ENCODE measurements around the gene SUCLG1. TPM values are rescaled to one million over a fixed set of nuclear protein-coding genes. Genes with fewer than 3 reads are reported as not detected.
"Not testable (repeated sequence)": the region's sequence is repeated elsewhere in the genome, so short reads cannot be mapped to it uniquely, and the experiment has no call there.

The SUCLG1 gene
- total RNA-seq, result 73.6 and 75.6 TPM in 2 replicates

DNA sequence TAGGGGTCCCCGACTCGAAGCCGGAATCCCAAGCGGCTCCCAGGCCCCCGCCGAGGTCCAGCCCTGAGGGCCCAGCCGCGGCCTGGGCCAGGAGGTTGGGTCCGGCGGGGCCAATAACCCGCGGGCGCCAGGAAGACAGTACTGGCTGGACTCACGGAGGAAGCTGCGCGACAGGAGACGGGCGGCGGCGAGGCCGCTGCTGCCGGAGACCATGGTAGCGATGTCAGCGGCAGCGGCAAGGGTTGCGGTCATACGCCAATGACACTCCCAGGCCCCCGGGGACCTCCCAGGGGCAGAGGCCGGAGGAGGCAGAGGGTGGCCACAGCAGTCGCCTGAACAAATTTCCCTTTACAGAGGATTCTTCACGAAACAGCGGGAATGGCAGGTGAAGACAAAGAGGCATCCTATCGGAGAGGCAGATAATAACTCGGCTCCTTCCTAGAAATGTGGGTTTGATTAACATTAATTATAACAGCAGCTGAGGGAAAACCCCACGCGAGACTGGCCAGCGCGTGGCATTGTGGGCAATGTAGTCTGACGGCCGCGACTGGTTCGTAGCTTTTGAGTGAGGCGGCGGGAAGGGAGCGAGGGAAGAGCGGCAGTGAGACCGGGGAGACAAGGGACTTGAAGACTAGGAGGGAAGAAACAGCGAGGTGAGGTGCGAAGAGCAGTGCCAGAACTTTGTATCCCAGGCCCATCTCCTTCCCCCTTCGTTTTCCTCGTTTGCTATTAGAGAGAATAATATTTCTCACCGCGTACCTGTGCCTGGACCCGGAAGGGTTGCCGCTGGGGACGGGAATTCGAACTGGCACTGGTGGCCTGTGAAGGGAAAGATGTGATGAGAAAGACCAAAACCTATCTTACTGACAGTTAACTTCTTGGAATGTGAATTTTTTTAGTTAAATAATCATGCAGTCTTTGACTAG lies at the start of gene SUCLG1:
Gene SUCLG1, minus strand, starts transcription at position 263 of the 926 bp plus-strand sequence. Its CDS starts 11 bp downstream, at position 252.
- intact Hi-C loops (cut with micrococcal nuclease), result loop anchor here (1.0 to 2.0 kb wide), 4 partner anchors 57 to 466 kb away; partner anchors contain the start of genes DNAH6 and TRABD2A

DNA sequence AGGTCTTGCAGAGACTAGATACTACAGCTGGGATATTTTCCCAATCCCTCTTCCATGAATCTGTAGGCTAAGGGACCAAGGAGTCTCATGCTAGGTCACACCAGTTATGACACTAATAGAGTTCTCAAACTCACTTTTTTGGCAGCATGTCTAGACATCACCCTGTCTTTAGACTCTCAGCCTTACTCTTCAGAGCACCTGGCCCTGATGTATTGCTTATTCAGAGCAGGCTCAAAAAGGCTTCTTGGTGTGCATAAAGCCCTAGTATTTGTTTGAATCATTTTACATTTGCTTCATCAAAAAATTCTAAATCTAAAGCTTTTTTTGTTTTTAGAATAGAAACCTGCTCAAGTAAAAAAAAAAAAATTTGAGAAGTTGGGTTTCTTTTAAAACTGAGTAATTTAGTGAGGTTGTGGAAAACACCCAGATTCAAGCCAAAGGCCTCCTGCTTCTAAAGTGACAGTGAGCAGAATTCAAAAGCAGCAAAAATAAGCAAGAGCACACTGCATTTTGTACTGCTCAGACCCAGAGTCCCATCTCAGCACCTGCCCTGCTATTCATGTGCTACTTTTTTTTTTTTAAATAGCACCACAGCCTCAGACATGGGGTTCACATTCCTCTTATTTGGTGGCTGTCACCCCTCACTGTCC lies 39.2 kb upstream of the SUCLG1 start:
- intact Hi-C loops (cut with micrococcal nuclease), result no loop called here

DNA sequence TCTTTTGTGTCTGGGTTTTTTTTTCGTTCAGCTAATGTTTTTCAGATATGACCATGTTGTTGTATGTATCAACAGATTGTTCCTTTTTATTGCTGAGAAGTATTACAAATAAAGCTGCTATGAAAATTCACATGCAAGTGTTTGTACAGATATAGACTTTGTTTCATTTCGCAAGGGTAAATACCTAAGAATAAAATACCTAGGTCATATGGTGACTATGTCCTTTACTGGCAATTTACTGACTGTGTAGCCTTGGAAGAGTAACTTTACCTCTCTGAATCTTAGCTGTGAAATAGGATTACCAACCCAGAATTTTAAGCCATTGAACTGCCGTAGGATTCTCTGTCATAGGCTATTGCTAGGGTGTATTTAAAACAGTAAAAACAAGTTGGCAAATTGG lies 38.2 kb upstream of the SUCLG1 start:
- intact Hi-C loops (cut with micrococcal nuclease), result no loop called here

DNA sequence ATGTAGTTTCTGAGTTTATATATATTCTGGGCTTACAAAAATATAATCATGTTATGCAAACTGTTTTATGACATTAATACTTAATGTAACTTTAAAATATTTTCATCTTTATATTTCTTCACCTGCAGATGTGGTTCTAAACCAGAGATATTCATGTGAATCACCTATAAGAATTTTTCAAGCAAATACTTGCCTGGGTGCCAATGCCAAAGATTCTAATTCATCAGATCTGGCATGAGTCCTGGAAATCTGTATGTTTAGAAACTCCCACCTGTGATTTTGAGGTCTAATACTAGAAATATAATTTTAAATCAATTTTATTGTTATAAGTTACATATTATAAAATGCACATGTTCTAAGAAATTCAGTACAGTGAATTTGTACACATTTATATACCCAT lies 37.3 kb upstream of the SUCLG1 start:
- intact Hi-C loops (cut with micrococcal nuclease), result no loop called here

DNA sequence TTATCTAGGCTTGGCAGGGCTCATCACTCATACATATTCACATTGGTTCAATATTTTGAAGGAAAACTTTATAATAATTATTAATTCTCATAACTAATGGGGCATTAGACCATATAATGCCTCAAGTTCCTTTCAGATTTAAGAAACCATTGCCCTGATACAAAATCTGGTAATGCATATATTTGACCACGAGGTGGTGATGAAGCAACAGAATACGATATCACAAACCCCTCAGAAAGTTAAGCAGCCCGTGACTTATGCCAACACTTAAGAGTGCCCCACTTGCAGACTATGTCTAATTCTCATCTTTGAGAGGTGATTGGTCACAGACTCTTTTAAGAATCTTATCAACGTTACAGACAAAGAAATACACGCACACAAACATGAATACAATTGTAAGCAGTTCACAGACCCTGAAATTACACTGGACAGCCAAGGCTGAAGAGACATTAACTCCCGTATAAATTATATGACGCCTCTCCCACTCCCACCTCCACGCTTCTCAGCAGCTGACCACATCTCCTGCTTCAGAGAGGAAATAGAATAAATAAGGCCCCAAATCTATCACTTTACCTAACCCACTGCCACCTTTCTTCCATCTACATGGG lies 36.6 kb upstream of the SUCLG1 start:
- intact Hi-C loops (cut with micrococcal nuclease), result loop anchor here (1.0 kb wide), 4 partner anchors 136 to 430 kb away; no protein-coding TSS in a partner anchor

DNA sequence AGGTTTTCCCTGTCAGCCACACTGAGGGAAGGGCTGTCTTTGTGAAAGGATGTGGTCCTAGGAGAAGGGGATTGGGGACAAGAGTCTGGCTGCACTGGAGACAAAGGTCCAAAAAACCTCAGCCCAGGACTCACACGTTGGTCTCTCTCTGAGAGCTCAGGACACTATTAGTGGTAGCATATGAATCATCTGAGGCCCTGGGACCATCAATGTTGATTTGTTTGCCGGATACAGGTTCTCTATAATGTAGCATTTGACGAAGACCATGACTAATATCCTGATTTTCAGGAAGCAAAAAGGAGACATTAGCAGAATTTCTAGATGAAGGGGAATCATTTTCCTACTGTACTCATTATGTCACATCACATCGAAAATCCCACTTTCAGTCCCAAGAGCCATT lies 35.0 kb upstream of the SUCLG1 start:
- intact Hi-C loops (cut with micrococcal nuclease), result loop anchor here (5.0 kb wide), 1 partner anchor 793 kb away; no protein-coding TSS in a partner anchor

DNA sequence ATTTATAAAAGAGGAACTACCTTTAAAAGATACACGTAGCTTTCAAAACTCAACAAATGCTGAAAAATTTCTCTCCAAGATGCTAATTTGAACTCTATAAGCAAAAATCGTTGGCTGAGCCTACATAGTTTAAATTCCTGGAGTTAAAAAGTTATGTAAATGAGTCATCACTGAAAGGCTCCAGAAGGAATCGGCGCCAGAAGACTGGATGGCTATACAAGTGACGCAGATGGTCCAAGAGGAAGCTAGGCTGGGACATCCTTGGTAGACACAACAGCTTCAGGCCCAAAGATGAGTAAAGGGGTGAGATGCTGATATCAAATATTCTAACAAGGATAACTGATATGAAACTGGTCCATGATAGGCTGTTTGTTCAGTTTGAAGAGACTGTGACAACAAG lies 34.4 kb upstream of the SUCLG1 start:
- intact Hi-C loops (cut with micrococcal nuclease), result loop anchor here (5.0 kb wide), 1 partner anchor 794 kb away; no protein-coding TSS in a partner anchor

DNA sequence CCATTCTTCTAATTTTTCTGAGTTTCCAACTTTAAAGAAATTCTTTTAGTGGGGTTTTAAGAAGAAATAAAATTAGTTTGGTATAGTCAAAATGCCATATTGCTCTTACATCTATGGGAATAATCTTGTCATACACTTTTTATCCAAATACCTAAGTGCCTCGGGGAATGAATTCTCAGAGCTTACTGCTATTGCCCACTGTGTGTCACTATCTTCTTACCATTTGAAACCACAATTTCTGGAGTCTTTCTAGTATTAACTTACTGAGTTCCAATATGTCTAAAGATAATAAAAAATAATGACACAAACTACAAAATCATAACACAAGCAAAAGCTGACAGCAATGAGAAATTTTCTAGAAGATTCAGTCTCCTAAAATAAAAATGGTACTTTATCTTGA lies 33.5 kb upstream of the SUCLG1 start:
- intact Hi-C loops (cut with micrococcal nuclease), result loop anchor here (5.0 kb wide), 1 partner anchor 795 kb away; no protein-coding TSS in a partner anchor

DNA sequence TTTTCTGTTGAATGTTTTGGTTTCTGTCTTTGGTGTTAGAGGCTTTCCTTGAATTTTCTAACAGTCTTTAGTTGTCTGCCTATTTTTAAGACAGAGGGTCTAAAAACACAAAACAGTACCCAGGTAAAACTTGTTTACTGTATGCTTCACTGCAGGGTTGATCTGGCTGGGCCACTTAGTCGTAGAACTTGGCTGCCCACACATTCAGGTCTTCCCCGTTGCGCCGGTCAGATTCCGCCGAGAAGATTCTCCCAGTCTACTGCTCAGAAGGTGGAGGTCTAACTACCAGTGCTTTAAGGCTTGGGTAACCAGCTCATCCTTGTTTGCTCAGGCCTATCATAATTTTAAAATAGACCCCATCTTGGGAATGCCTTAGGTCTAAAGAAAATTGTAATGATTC lies 32.7 kb upstream of the SUCLG1 start:
- intact Hi-C loops (cut with micrococcal nuclease), result loop anchor here (5.0 kb wide), 1 partner anchor 796 kb away; no protein-coding TSS in a partner anchor

DNA sequence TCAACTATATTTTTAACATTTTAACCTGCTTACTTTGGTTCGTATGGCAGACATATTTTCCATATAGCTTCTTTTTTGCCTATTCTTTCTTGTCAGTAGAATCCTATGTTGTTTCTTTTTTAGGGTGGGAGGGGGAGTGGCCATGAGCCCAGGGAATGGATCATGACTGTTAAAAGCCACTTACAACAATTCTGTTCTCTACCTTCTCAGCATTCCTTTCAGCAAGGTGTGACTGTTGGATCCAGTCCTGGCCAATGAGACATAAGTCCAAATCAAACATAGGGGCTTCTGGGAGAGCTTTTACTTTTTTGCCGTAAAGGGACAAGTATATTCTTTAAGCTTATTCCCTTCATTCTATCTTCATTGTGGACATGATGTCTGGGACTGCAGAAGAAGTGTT lies 32.2 kb upstream of the SUCLG1 start:
- intact Hi-C loops (cut with micrococcal nuclease), result loop anchor here (5.0 kb wide), 1 partner anchor 796 kb away; no protein-coding TSS in a partner anchor

DNA sequence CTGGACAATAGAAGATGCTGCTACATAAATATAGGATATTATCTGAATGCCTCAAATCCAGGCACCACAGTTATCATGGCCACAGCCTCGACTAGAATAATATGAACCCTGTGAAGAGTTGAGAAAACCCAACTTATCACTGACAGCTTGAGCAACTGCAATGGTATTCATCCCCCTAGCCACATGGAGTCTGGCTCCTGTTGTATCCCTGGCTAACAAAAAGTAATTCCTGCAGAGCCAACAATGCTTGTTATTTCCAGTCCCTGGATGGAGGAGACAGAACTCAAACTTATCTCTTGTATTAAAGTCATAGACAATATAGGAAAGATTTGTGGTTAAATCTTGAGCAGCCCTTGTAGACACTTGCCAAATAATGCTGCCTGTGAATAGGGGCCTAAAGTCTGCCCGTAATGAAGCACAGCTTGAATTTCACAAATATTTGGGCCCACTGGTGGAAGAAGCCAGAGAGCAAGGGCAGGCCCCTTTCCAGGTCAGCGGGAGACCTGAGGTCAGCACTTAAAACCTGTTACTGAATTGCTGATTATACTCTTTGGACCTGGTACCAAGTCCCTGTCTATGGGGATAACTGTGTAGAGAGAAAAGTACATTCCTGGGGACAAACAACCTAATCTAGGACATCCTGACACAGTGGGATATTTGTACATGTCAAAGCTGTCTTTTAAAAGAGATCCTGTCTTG lies 28.4 kb upstream of the SUCLG1 start:
- intact Hi-C loops (cut with micrococcal nuclease), result no loop called here

DNA sequence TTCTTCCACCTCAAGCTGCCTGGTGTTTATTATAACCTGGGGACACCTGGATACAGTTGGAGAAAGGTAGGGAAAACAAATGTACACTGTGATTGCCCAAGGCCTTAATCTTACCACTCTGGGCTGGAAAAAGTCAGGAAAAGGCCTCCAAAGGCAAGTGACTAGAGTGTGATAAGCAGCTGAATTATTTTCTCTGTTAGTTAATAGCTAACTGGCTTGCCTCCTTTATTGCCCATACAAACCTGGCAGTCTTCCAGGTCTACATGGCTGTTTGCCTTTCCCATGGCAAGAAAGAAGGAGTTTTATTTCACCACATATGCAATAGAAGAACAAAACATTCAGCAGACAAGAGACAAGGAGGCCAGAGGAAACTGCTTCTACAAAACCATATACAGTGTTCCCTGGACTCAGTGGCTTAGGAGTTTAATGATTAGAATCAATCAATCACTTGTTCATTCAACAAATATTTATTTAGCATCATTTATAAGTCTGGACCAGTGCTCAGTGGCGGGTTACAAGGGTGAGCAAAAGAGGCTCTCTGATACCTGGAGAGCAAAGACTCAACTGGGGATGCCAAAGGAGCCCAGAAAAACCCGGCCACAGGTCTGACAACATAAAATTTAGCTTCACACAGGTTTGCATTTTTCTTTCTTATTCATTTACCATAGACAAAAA lies 27.5 kb upstream of the SUCLG1 start:
- intact Hi-C loops (cut with micrococcal nuclease), result no loop called here

DNA sequence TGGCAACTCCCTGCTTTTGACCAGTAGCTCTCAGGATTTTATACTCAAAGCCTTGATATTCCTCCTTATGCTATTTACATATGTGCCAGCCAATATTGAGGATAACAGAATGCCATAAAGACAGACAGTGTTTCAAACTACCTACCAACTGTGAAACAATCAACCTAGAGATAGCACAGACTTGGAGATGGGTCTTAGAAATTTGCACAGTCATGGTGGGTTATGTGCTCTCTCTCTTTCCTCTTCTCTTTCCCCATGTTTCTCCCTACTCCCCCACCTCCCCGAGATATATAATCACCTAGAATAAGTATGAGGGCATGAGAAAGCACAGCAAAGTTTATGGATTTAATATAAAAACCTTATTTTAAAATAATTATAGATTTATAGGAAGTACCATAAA lies 24.2 kb upstream of the SUCLG1 start:
- intact Hi-C loops (cut with micrococcal nuclease), result no loop called here

DNA sequence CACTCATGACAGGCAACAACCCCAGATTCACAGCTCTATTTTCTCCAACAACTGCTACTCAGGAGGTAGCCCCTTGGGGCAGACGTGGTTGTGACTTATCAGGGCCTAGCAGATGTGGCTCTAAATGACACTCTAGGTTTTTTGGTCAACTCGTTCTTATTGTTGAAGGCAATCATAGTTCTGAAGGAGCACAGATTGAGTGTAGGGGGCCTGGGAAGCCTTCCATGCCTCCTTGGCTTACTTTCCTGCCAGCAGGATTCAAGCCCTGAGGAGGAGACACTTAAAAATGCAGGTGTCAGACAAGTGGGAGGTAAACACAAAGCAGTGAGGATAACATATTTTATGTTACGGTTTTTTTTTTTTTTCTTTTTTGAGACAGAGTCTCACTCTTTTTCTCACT lies 23.5 kb upstream of the SUCLG1 start:
- intact Hi-C loops (cut with micrococcal nuclease), result no loop called here

DNA sequence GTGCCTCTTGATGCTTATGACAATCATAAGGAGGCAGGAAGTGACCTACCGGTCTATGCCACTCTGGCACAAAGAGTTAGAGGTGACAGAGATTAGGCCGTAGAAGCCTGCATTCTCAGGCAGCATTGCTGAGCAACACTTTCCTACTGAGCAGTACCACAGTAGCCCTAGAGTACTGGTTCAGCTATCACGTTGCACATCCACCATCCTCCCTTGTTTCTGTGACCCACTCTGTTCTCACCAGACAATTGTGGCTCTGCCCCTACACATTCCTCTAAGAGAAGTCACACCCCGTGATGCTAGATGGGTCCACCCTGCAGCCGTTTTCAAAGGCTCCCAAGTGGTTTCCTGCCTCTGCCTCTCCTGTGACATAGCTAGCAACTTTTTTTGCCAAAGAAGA lies 22.6 kb upstream of the SUCLG1 start:
- intact Hi-C loops (cut with micrococcal nuclease), result no loop called here

DNA sequence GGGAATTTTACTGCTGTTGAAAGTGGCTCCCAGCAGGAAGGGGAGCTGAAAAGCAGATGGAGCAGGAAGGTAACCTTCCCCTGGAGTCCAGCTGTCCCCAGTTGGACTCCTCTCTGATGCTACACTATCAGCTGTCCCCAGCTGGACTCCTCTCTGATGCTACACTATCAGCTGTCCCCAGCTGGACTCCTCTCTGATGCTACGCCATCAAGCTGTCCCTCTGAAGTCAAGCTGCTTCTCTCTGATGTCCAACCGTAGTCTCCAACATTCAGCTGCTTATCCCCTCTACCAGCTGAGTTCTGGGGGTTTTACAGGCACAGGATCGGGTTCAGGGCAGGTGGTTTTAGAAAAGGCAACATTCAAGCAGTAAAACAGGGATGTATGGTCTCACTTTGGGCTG lies 19.8 kb upstream of the SUCLG1 start:
- intact Hi-C loops (cut with micrococcal nuclease), result no loop called here

DNA sequence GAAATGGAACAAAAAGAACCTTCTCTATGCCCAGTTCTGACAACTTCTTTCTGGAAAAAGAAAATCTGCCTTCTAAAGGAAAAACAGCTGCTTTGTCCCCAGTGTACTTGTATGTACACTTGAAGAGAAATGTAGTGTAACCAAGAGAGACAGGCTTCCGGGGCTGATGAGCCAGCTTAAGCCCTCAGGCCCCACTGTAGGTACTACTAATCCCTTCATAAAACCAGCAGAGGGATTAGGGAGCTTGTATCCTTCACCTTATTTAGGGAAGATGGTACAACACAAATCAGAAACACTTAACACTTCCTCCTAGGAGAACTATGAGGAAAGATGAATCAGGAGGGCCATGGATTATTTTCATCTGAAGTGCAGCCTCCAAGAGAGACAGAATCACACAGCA lies 18.8 kb upstream of the SUCLG1 start:
- intact Hi-C loops (cut with micrococcal nuclease), result no loop called here

DNA sequence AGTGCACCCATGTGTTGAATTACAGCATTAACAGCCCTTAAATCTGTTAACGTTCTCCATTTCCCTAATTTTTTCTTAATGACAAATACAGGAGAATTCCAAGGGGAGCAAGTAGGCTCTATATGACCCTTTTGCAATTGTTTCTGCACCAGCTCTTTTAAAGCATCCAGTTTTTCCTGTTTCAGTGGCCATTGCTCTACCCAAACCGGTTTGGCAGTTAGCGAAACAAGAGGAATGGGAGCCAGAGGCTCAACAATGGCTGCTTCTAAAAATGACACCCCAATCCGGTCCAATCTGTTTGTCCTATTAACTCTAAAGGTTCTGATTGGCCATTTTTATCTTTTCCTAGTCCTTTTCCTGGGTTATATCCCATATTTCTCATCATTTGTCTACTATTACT lies 15.1 kb upstream of the SUCLG1 start:
- intact Hi-C loops (cut with micrococcal nuclease), result no loop called here

DNA sequence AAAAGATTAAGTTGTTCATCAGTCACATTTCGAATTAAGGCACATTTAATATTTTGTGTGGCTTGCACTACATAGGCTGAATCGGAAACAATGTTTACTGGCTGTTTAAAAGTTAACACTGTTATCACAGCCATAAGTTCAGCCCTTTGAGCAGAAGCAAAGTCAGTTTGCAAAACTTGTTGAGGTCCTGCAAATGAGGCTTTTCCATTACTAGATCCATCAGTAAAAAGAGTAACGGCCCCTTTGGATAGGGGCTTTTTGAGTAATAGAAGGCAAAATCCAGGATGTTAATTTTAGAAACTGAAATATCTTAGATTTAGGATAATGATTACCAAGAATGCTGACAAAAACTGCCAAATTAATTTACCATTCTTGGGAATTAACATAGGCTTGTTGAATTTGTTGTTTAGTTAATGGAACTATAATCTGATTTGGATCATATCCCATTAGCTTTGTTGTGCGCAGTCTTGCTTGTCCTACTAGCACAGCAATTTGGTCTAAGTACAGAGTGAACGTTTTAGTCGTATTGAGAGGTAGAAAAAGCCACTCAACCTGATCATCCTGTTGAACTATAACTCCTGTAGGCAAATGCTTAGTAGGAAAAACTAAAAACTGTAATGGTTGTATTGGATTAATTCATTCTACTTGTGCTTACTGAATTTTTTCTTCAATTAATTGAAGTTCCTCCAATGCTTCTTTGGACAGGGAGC lies 13.9 kb upstream of the SUCLG1 start:
- intact Hi-C loops (cut with micrococcal nuclease), result no loop called here

DNA sequence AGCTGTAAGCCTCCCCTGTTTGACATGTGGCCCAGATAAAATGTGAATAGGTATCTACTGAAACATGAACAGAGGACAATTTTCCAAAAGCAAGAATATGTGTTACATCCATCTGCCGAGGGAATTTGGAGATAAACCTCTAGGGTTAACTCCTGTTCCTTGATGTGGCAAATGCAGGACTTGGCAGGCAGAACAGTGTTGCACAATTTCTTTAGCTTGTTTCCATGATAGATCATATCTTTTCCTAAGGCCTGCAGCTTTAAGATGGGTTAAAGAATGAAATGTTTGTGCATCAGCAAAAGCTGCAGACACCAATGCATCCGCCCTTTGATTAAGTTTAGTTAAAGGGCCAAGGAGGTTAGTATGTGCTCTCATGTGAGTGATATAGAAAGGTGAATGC lies 13.3 kb upstream of the SUCLG1 start:
- intact Hi-C loops (cut with micrococcal nuclease), result not testable (repeated sequence)

All from T-helper 2 cell treated with Interferon-gamma antibody and Interleukin-4, amounts not matched to agents 100 ng/mL and 5 ng/mL, for 36 hours (primary cell).